LNCaP clone FGC (cell line): ENCODE measurements around the gene TSHZ2.
A peak's percentile ranks its signal among the peaks of the same experiment; 100 is the strongest.
"Not testable (repeated sequence)": the region's sequence is repeated elsewhere in the genome, so short reads cannot be mapped to it uniquely, and the experiment has no call there.

ENCODE experiments used
- DNase-seq: peaks from one replicate; pipeline ENCODE4 v3.0.0-alpha.2; 2011; ENCODE audit warnings: low read depth
- H3K4me3 ChIP-seq: 2 replicates; pipeline ENCODE4 v1.5.1; 2011; ENCODE audit warnings: mild to moderate bottlenecking, low read depth, low read length, control low read depth
- TF ChIP-seq, protein P1 (sequence below): IDR thresholded peaks from 2 replicates; pipeline ENCODE4 v1.5.1; 2012; ENCODE audit warnings: mild to moderate bottlenecking; ENCODE audit not compliant: control insufficient read depth, insufficient read depth; ENCODE audit errors: extremely low read depth

TSHZ2 gene

DNA sequence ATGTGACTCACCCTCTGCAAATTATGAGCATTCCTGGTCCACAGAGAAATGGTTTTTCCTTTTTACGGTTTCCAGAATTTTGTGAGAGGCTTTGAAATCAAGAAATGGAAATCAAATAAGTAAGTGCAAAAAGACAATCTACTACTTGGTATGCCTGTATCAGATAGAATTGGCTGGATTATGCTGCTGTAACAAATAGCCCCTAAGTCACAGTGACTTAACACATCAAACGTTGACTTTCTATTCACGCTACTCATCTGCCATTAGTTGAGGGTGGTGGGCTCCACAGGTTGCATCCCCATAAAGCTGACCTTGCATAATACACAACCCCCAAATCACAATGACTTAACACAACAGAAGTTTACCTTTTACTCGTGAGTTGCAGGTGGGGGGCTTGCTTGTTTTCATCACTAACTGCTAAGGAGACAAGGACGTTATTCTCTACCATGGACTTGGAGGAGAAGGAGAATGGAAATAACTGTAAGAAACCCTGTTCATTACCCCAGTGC, 44.4 kb downstream of the TSHZ2 start:
- no peak overlapping the region for H3K4me3 ChIP-seq
- no peak for DNase-seq
- TF ChIP-seq, protein P1, sequence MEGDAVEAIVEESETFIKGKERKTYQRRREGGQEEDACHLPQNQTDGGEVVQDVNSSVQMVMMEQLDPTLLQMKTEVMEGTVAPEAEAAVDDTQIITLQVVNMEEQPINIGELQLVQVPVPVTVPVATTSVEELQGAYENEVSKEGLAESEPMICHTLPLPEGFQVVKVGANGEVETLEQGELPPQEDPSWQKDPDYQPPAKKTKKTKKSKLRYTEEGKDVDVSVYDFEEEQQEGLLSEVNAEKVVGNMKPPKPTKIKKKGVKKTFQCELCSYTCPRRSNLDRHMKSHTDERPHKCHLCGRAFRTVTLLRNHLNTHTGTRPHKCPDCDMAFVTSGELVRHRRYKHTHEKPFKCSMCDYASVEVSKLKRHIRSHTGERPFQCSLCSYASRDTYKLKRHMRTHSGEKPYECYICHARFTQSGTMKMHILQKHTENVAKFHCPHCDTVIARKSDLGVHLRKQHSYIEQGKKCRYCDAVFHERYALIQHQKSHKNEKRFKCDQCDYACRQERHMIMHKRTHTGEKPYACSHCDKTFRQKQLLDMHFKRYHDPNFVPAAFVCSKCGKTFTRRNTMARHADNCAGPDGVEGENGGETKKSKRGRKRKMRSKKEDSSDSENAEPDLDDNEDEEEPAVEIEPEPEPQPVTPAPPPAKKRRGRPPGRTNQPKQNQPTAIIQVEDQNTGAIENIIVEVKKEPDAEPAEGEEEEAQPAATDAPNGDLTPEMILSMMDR: no peak

DNA sequence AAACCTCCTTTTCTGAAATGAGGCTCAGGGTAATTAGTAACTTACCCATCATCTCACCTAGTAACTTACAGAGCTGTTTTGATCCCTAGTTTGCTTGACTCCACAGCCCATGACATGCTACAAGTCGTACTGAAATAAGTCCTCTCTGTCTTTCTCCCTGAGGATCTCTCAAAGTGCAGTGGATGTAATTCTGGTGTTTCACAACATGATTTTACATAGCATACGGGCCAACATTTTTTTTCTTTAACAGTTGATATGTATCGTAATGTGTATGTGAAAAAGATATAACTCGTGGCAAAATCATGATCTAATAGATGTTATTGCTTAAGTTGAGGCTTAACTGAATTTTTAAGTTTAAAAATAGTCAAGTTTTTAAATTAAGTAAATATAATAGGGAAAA, 45.0 kb downstream of the TSHZ2 start:
- no peak overlapping the region for H3K4me3 ChIP-seq
- TF ChIP-seq, protein P1: no peak
- DNase-seq: no peak

DNA sequence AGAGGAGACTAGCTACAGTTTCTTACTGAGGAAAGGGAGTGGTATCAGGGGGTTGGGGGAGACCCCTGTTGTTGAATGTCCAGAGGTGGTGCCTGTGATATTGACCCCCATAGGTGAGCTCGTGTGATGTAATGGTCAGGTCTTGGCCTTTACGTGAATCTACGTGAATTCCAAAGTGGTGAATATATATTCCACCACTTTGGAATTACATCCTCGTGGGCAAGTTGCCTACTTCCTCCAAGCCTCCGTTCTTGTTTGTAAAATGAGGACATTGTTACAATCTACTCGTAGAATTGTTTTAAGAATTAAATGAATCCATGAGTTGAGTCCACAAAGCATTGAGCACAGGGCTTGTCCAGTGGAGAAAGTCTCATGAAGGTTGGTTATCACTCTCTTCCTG, 47.3 kb downstream of the TSHZ2 start:
- peak; percentile 22 for DNase-seq
- no peak overlapping the region for H3K4me3 ChIP-seq
- TF ChIP-seq, protein P1: no peak

DNA sequence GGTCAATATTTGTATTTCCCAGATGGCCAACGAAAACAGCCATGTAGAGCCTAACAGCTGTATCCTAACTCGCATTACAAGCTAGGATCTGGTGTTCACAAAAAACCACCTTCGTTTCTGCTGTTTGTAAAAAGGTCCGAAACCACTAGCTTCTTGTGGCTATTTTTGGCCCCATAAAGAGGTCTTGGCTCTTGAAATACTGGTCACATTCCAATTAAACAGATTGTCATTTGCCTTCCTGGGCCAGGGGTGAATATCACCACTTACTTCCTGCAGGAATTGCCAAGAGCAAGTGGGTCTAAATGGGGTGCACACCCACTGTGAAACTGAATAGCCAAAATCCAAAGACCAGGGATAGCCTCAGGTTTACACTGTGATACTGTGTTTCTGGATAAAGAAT, 48.2 kb downstream of the TSHZ2 start:
- no peak overlapping the region for H3K4me3 ChIP-seq
- DNase-seq: no peak
- TF ChIP-seq, protein P1: no peak

DNA sequence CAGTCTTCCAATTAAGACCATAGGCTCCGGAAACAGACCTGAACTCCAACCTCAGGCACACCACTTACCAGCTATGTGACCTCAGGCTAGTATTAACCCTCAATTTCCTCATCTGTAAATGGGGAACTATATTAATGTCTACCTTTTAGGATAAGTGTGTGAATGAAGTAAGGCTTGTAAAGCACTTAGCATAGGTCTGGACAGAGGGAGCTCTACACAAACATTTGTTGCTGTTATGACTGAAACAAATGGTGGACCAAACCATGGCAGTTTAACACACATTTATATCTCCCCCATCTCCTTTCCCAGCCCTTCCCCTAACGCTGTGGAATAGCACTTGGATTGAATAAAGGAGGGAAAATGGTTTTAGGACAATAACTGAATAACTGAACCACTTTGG, 48.7 kb downstream of the TSHZ2 start:
- DNase-seq: no peak

DNA sequence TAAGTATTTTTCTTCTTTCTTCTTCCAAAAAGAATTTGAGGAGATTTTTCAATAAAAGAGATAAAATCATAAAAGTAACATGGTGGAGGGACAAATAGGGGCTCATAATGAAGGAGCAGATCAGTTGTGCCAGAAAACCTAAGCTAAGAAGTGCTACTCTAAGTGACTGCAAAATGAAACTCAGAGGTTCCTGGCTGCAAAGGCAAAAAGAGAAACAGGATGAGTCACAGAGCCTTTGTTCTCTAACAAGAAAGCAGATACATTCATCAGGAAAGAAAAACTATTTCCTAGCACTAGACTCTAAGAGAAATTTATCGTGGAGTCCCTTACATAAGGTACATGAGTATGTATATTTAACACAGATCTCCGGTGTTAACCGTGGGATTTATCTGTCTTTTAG, 49.8 kb downstream of the TSHZ2 start:
- DNase-seq: no peak
- TF ChIP-seq, protein P1: no peak
- no peak overlapping the region for H3K4me3 ChIP-seq

More for the DNA sequence above, 48.7 kb downstream of the TSHZ2 start:
- TF ChIP-seq, protein P1: no peak
- no peak overlapping the region for H3K4me3 ChIP-seq

DNA sequence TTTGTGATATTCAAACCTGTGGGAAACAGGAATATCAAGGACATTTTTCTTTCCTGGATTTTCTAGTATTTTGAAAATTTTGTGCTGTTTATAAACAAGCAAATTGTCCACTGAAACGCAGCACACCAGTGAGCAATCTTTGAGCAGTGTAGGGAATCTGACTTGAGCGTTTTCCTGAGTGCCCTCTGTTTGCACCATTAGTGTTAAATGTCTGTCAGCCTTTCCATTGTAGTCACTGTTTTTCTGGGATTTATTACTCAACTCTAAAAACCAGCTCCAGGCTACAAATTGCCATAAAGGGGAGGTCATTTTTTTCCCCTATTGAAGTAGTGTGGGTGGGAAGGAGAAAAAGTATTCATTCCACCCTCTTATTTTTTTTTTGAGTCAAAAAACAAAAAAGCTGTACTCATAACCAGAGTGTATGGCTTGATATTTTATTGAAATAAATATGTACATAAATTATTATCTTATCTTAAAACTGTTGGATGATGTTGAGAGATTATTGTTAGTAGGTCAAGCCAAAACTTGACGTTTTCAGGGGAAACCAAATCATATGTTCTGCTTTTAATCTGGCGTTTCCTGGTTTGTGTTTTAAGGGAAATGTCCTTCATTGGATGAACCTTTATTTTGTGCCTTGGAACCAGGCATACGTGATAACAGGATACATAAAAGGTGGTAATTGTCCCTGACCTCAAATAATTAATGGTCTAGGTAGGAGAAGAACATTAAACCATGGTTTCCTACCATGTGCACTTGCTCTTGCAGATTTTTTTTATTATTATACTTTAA, 51.8 kb downstream of the TSHZ2 start:
- no peak overlapping the region for H3K4me3 ChIP-seq
- no peak for DNase-seq
- TF ChIP-seq, protein P1: no peak

DNA sequence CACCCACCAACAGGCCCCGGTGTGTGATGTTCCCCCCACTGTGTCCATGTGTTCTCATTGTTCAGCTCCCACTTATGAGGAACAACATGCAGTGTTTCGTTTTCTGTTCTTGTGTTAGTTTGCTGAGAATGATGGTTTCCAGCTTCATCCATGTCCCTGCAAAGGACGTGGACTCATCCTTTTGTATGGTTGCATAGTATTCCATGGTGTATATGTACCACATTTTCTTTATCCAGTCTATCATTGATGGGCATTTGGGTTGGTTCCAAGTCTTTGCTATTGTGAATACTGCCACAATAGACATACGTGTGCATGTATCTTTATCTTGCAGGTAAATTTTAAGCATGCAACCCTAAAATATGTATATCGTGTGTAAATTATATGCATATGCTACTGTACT, 52.5 kb downstream of the TSHZ2 start:
- H3K4me3 ChIP-seq, DNase-seq: not testable (repeated sequence)
